HCT116 (cell line): Measurements from ENCODE around the gene MORC4. TPM values are rescaled to one million over a fixed set of nuclear protein-coding genes. Genes with fewer than 3 reads are reported as not detected.

ENCODE experiments used
- ATAC-seq: fragments of 200-7000 bp; cut with Tn5 transposase; 2 replicates; pipeline ENCODE4 v1.9.1; 2020; ENCODE audit warnings: mild to moderate bottlenecking, moderate library complexity
- BruUV-seq: library from RNA; stranded (reverse); fragments of 400-500 nt; replicated peaks from 2 replicates; lab custom pipeline; 2021; lab: Mats Ljungman, UMichigan
- CTCF ChIA-PET: fragments of 300-600 bp; sonication (Branson Sonifier 250); formaldehyde crosslinking; loops from one replicate; lab custom pipeline; 2021; ENCODE audit warnings: antibody characterized with exemption; lab: Charles Lee
- POLR2A ChIA-PET: fragments of 300-600, 350-600 bp; sonication (Branson Sonifier 250); formaldehyde crosslinking; loops from one replicate; lab custom pipeline; 2021; ENCODE audit warnings: antibody characterized with exemption; lab: Charles Lee
- RAD21 ChIA-PET, 2 experiments: fragments of 300-600 bp; sonication (Branson Sonifier 250); formaldehyde crosslinking; loops; one replicate each; lab custom pipeline; 2023; ENCODE audit warnings: low total read pairs in 2 of 2; ENCODE audit not compliant: uncharacterized antibody in 2 of 2, unreplicated experiment in 2 of 2, low non-redundant PET in 1 of 2; lab: Charles Lee
- DNase-seq: peaks from one replicate; pipeline ENCODE4 v3.0.0-alpha.2; 2010; ENCODE audit warnings: low read depth, low spot score
- H2AFZ ChIP-seq: fragments of 200-600 bp; shearing (Covaris generic), sonication (generic); 2 replicates; pipeline ENCODE4 v1.6.1; 2017; ENCODE audit warnings: low read depth, mixed run types, mixed read lengths, antibody characterized with exemption, low read length; ENCODE audit not compliant: poor library complexity, severe bottlenecking
- H3K27ac ChIP-seq: 2 replicates; pipeline ENCODE4 v1.5.1; 2012; ENCODE audit warnings: low read depth, low read length
- H3K27me3 ChIP-seq: fragments of 200-600 bp; sonication (generic); 2 replicates; pipeline ENCODE4 v1.6.1; 2016; ENCODE audit warnings: mixed run types, low read length, mixed read lengths; ENCODE audit not compliant: insufficient read depth
- H3K36me3 ChIP-seq, 2 experiments: fragments of 200-500 bp in 1 of 2; fragments of 200-600 bp in 1 of 2; sonication (Bioruptor generic) in 1 of 2; sonication (generic) in 1 of 2; 2 replicates each; pipeline versions ENCODE4 v1.5.1 to v1.6.1; 2014 to 2016; ENCODE audit warnings: low read length in 2 of 2, inconsistent platforms in 1 of 2, mixed read lengths in 1 of 2, mixed run types in 1 of 2; ENCODE audit not compliant: insufficient read depth in 2 of 2, control insufficient read depth in 1 of 2
- H3K4me1 ChIP-seq, 2 experiments: fragments of 200-600 bp in 1 of 2; sonication (generic) in 1 of 2; 2 replicates each; pipeline versions ENCODE4 v1.5.1 to v1.6.1; 2012 to 2017; ENCODE audit warnings: low read length in 2 of 2, inconsistent platforms in 1 of 2, mild to moderate bottlenecking in 1 of 2, mixed read lengths in 1 of 2, mixed run types in 1 of 2, moderate library complexity in 1 of 2; ENCODE audit not compliant: insufficient read depth in 2 of 2, control insufficient read depth in 1 of 2
- H3K4me2 ChIP-seq: fragments of 200-600 bp; sonication (generic); 2 replicates; pipeline ENCODE4 v1.6.1; 2017; ENCODE audit warnings: mixed run types, low read length, mixed read lengths
- H3K4me3 ChIP-seq, 2 experiments: fragments of 200-600 bp in 1 of 2; sonication (generic) in 1 of 2; replicated peaks in 1 of 2; 2 replicates each; pipeline ENCODE4 v1.5.1; 2011 to 2016; ENCODE audit warnings: low read length in 2 of 2, control low read depth in 1 of 2, low read depth in 1 of 2, mild to moderate bottlenecking in 1 of 2, mixed read lengths in 1 of 2, mixed run types in 1 of 2
- H3K79me2 ChIP-seq: fragments of 200-600 bp; sonication (generic); 2 replicates; pipeline ENCODE4 v1.6.1; 2017; ENCODE audit warnings: mild to moderate bottlenecking, mixed run types, low read length, moderate library complexity, mixed read lengths; ENCODE audit not compliant: insufficient read depth
- H3K9ac ChIP-seq: fragments of 200-600 bp; sonication (generic); 2 replicates; pipeline ENCODE4 v1.6.1; 2016; ENCODE audit warnings: low read length, mixed read lengths
- H3K9me2 ChIP-seq: fragments of 200-600 bp; sonication (generic), shearing (Covaris generic); 2 replicates; pipeline ENCODE4 v1.6.1; 2017; ENCODE audit warnings: mixed run types, mild to moderate bottlenecking, moderate library complexity; ENCODE audit not compliant: insufficient read depth
- H3K9me3 ChIP-seq, 2 experiments: fragments of 200-500 bp in 1 of 2; fragments of 200-600 bp in 1 of 2; sonication (Bioruptor generic) in 1 of 2; sonication (generic) in 1 of 2; 2 replicates each; pipeline ENCODE4 v1.6.1; 2014 to 2017; ENCODE audit warnings: low read length in 2 of 2, mixed read lengths in 2 of 2, inconsistent platforms in 1 of 2, low read depth in 1 of 2, mild to moderate bottlenecking in 1 of 2, mixed run types in 1 of 2, moderate library complexity in 1 of 2; ENCODE audit not compliant: control insufficient read depth in 1 of 2, insufficient read depth in 1 of 2
- H4K20me1 ChIP-seq: fragments of 200-600 bp; sonication (generic), shearing (Covaris generic); 2 replicates; pipeline ENCODE4 v1.6.1; 2017; ENCODE audit warnings: mixed run types, mild to moderate bottlenecking, moderate library complexity; ENCODE audit not compliant: insufficient read depth
- ATF3 ChIP-seq: IDR thresholded peaks from 2 replicates; pipeline ENCODE4 v1.6.1; 2012
- CBX3 ChIP-seq: IDR thresholded peaks from 2 replicates; pipeline ENCODE4 v1.6.1; 2012; ENCODE audit warnings: low read depth
- CEBPB ChIP-seq: IDR thresholded peaks from 2 replicates; pipeline ENCODE4 v1.6.1; 2012; ENCODE audit warnings: low read depth
- CTCF ChIP-seq, 3 experiments: fragments of 200-600 bp in 1 of 3; sonication (generic) in 1 of 3; IDR thresholded peaks in 2 of 3; conservative IDR thresholded peaks in 1 of 3; 2 replicates each; pipeline ENCODE4 v1.5.1; 2012 to 2017; ENCODE audit warnings: low read depth in 2 of 3, low read length in 2 of 3, antibody characterized with exemption in 1 of 3, borderline replicate concordance in 1 of 3, control low read depth in 1 of 3, mild to moderate bottlenecking in 1 of 3, mixed read lengths in 1 of 3, mixed run types in 1 of 3, moderate library complexity in 1 of 3; ENCODE audit not compliant: insufficient read depth in 1 of 3
- EZH2 ChIP-seq: fragments of 200-600 bp; sonication (generic); IDR thresholded peaks from 2 replicates; pipeline ENCODE4 v1.6.1; 2017; ENCODE audit warnings: antibody characterized with exemption, mixed run types
- FOSL1 ChIP-seq: IDR thresholded peaks from 2 replicates; pipeline ENCODE4 v1.6.1; 2012; ENCODE audit warnings: low read depth
- JUND ChIP-seq: IDR thresholded peaks from 2 replicates; pipeline ENCODE4 v1.6.1; 2012
- POLR2A ChIP-seq: IDR thresholded peaks from 2 replicates; pipeline ENCODE4 v1.7.0; 2011; ENCODE audit warnings: borderline replicate concordance; ENCODE audit not compliant: insufficient read depth, insufficient read length; ENCODE audit errors: extremely low read depth
- RAD21 ChIP-seq: IDR thresholded peaks from 2 replicates; pipeline ENCODE4 v1.6.1; 2012; ENCODE audit warnings: low read depth, mild to moderate bottlenecking
- REST ChIP-seq: IDR thresholded peaks from 2 replicates; pipeline ENCODE4 v1.6.1; 2012; ENCODE audit warnings: low read depth
- SIN3A ChIP-seq: IDR thresholded peaks from 2 replicates; pipeline ENCODE4 v1.6.1; 2012; ENCODE audit warnings: low read depth
- SP1 ChIP-seq: IDR thresholded peaks from 2 replicates; pipeline ENCODE4 v1.6.1; 2012; ENCODE audit warnings: low read depth
- SRF ChIP-seq: IDR thresholded peaks from 2 replicates; pipeline ENCODE4 v1.6.1; 2012; ENCODE audit warnings: low read depth
- ZNF274 ChIP-seq: fragments of 200-500 bp; sonication (Bioruptor generic); IDR thresholded peaks from 2 replicates; pipeline ENCODE4 v1.6.1; 2014; ENCODE audit warnings: mild to moderate bottlenecking, low read depth, low read length, inconsistent platforms
- intact Hi-C: fragments of 100-400 bp; cut with micrococcal nuclease; formaldehyde crosslinking; loops from 2 replicates; pipeline ENCODE4 v1.10.0; 2022
- total RNA-seq: library from RNA; stranded (reverse); gene quantifications from one replicate; pipeline ENCODE4 v1.2.1, GENCODE V29; 2021; ENCODE audit not compliant: unreplicated experiment

Gene MORC4
- total RNA-seq, 1 experiment from 2014 or later, result 20.6 TPM

GRCh38 chrX:106935175-106935574 lies 64.8 kb downstream of the MORC4 start:
- H3K4me1 ChIP-seq, result peaks cover 27 to 28% of the 10 kb centered on the region in 2 experiments
- BruUV-seq, result no TSS peak
- H3K27me3 ChIP-seq, result no peaks in the 10 kb centered on the region
- ATAC-seq, result no peak
- POLR2A ChIA-PET, result no interaction called here
- CTCF ChIA-PET, result no interaction called here
- no peak overlapping the region for H3K4me2 ChIP-seq
- RAD21 ChIA-PET, result no interaction called here
- TF ChIP-seq CTCF (IDR thresholded peaks at IDR 0.05 in 2 of 3, conservative IDR thresholded peaks at IDR 0.05 in 1 of 3; ENCODE audit: borderline replicate concordance in 1 of 3, insufficient read depth in 1 of 3, low read depth in 2 of 3, low read length in 2 of 3) (no peak), FOSL1 (no peak), CBX3 (no peak), EZH2 (no peak), POLR2A (no peak), SP1 (no peak), REST (no peak), SRF (no peak), ZNF274 (no peak), CEBPB (no peak), RAD21 (no peak), SIN3A (no peak), ATF3 (no peak), JUND (no peak)
- TF ChIP-seq, all 23 proteins: peak for 0
- H3K79me2 ChIP-seq, result no peaks in the 10 kb centered on the region
- no peak overlapping the region for H3K9ac ChIP-seq
- intact Hi-C loops, result no loop called here
- H3K9me3 ChIP-seq, result no peaks in the 10 kb centered on the region
- no peak overlapping the region for H3K27ac ChIP-seq
- no peak for DNase-seq
- no peaks in the 10 kb centered on the region for H3K9me2 ChIP-seq
- no peak overlapping the region for H2AFZ ChIP-seq
- no peak overlapping the region for H3K4me3 ChIP-seq
- H3K36me3 ChIP-seq, result 0 out of 4 replicates have a peak, but pooled peaks cover 0 to under 1% of the 10 kb centered on the region in 2 experiments
- no peaks in the 10 kb centered on the region for H4K20me1 ChIP-seq
